GM19240 (cell line): ENCODE data around the gene MINAR1.

Experiments
- DNase-seq: peaks from one replicate; pipeline ENCODE4 v3.0.0; 2011; ENCODE audit warnings: low spot score; ENCODE audit not compliant: insufficient read length

MINAR1 gene

DNA sequence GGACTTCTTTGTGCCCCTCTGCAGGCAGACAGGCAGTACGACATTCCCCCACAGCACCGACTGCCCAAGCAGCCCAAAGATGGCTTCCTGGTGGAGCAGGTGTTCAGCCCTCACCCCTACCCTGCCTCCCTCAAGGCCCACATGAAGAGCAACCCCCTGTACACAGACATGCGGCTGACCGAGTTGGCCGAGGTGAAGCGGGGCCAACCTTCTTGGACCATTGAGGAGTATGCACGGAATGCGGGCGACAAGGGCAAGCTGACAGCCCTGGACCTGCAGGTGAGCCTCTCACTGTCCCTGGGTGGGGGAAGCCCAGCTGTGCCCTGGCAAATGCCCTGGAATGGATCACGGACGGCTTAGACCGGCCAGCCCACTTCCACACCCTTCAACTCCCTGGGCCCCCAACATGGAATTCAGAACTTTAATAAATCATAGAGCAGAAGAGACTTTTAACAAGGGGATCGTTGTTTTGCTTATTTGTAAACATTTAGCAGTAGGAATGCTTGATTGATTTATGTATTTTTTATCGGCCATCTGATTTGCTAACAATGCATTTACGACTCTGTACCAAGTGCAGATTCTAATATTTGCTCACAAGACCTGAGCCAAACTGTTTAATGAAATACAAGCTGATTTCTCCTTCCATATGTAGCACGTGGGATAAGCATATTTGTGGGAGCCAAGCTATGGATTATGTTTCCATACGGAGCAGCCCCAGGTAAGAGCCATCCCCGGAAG is 31.1 kb downstream of the MINAR1 start:
- no peak for DNase-seq

DNA sequence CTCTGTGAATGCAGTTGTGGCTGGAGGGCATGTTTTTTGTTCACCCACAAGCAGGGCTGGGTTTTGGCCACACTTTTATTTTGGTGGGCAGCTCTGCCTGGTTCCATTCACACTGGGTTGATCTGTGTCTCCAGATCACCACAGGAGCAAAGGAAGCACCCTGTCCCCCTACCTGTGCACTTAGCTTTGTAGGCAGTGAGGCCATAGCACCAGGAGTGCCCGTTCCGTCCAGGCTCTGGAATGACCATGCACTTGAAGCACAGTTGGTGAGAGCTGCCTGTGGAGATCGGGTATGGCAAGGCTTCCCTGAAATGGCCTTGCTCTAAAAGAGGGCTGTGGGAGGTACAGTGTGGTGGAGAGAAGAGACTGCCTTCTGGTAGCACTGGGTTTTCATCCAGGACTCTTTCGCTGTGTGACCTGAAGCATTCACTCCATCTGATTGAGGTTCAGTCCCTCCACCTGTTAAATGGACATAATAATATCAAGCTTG is 31.7 kb downstream of the MINAR1 start:
- no peak for DNase-seq

DNA sequence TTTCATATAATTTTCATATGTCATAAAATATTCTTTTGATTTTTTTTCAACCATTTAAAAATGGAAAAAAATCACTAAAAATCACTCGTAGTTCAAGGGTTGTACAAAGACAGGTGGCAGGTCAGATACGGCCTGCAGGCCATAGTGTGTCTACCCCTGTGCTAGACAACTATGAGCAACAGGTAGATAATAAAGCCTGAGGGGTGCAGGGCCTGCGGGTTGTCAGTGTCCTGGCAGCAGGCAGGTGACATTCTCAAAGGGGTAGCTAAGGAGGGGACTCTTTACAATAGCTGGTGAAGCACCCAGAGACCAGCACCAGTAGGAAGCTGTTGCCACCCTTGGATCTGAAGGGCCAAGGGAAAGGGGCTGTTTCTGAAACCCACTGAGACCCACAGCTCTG is 34.4 kb downstream of the MINAR1 start:
- no peak for DNase-seq

DNA sequence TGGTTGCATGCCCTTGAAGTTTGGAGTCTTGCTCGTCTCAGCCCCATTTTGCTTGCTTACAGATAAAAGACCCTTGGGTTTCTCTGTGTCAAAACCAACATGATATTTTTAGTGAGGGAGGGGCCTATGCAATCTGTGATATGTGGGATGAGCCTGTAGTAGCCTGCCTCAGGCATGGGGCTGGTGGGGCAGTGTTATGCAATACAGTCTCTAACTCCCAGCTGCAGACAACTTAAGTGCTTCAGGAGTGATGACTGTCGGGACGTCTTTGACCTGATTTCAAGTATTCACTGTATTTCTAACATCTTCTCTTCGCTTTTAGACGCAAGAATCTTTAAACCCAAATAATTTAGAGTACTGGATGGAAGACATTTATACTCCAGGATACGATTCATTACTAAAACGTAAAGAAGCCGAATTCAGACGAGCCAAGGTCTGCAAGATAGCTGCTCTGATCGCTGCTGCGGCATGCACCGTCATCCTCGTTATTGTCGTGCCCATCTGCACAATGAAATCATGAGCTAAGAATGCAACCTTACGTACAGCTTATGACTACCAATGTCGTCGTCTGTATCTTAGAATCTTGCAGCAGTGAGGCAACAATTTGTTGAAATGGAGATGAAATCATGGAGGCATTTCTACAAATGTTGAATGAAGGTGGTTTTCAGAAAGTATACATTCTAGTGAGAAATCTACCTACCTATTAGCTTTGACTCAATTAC is 35.9 kb downstream of the MINAR1 start:
- no peak for DNase-seq

DNA sequence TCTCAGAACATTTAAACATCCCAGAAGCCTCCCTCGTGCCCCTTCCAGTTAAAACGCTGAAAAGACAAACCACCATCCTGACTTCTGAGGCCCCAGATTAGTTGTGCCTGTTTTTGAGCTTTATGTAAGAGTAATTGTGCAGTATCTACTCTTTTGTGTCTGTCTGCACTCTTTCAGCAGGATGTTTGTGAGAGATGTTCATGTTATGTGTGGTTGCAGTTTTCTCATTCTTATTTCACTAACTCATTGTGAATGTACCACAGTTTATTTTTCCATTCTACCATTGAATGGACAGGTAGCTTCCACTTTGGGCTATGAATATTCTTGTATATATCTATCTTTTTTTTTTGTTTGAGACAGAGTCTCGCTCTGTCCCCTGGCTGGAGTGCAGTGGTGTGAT is 40.3 kb downstream of the MINAR1 start:
- no peak for DNase-seq

DNA sequence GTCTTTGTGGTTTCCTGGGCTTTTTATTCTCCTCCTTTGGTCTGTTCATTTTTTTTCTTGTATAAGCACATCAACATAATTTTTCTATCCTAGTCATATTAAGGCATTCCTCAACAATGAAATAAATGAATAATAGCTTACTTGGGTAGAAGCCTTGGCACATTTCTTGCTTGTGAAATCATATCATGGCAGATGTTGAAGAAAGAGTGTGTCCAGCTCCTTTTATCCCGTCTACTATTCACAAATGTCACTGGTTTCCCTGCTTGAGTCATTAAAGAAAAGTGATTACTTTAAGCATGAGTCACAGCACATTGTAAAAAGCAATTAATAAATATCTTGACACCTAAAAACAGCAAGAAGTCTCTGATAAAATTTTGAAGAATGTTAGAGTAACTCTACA is 42.1 kb downstream of the MINAR1 start:
- no peak for DNase-seq

DNA sequence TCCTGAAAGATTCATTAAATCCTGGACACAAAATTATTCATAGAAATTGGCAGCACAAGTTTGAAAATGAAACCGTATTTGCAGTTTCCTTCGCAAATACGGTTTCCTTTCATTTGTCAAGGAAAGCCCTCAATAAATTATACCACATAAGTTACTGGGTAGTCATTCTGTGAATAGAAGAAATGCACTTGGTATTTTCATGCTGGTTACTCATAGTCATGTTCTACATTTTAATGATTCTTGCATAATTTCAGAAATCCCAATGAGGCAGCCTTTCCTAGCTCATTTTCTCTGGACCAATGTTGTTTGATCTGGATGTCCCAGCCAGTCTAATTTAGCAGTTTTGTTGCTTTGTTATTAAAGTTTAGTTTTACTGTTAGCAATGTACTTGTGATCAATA is 43.2 kb downstream of the MINAR1 start:
- DNase-seq, result no peak

DNA sequence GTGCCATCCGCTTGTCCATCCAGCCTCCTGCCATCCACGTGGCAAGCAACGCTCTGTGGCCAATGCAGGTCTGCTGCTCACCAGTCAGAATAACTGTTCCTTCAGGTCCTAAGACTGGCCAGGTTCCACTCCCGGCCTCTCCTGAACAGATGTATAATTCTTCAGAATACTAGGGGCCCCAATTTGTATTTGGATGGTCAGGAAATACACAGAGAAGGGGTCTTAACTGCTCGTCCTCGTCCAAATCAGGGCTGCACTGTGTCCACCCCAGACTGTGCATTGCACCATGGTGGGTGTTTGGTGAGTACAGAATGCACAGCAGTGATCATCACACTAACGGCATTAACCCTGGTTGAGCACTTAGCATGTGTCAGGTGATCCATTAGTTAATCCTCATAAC is 46.0 kb downstream of the MINAR1 start:
- DNase-seq, result no peak

DNA sequence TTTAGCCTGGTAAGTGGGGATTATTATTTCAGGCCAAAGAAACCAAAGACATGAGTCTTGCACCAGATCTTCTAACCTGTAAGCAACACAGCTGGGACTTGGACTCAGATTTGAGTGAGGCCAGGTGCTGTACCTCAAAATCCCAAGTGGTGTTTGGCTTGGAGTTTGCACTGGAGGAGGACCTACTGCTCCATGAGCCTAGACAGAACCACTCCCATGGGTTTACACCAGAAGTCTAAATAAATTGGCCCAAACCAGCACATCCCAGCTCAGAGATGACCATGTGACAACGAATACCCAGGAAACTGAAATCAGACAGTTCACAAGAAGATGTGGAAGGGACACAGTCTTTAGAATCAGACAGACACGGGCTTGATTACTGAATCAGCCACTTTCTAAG is 47.5 kb downstream of the MINAR1 start:
- no peak for DNase-seq

DNA sequence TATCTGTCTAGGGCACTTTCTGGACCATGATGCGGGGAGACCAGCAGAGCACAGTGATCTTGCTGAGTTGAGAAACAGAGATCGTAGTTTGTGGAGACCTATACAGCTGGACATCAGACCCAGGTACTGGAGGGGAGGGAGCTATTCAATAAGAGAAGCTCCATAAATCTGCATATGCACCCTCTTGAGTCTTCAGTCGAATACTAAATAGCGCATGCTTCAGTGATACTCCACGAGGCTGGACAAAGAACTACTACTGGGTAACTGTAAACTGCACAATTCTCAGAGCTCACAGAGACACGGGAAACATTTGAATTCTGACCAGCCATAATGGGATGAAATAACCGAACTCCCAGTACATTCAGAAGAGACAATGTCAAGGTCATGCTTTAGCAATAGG is 49.7 kb downstream of the MINAR1 start:
- no peak for DNase-seq
